Liver (tissue), 9 donors: Measurements from ENCODE around the gene TMEM109. TPM values are rescaled to one million over a fixed set of nuclear protein-coding genes. Genes with fewer than 3 reads are reported as not detected.

Experiments used
- DNase-seq: peaks from one replicate; pipeline ENCODE4 v3.0.0-alpha.2; 2017; ENCODE audit warnings: low spot score
- H3K27ac ChIP-seq, 2 donors: one replicate each; pipeline ENCODE4 v1.7.0; 2013; ENCODE audit warnings: inconsistent platforms in 2 of 2, low read length in 2 of 2, control low read depth in 1 of 2, low read depth in 1 of 2, mild to moderate bottlenecking in 1 of 2
- H3K27me3 ChIP-seq, 4 donors: one replicate each; pipeline versions ENCODE4 v1.6.1 to v1.7.0; 2013; ENCODE audit warnings: low read length in 3 of 4, inconsistent platforms in 1 of 4, mild to moderate bottlenecking in 1 of 4, moderate library complexity in 1 of 4; ENCODE audit not compliant: control insufficient read depth in 4 of 4, insufficient read depth in 4 of 4
- H3K36me3 ChIP-seq, 4 donors: one replicate each; pipeline versions ENCODE4 v1.6.1 to v1.7.0; 2013; ENCODE audit warnings: low read length in 3 of 4, mild to moderate bottlenecking in 3 of 4, low read depth in 1 of 4, moderate library complexity in 1 of 4; ENCODE audit not compliant: control insufficient read depth in 4 of 4, insufficient read depth in 3 of 4
- H3K4me1 ChIP-seq, 4 donors: one replicate each; pipeline versions ENCODE4 v1.6.1 to v1.7.0; 2013; ENCODE audit warnings: low read length in 3 of 4, mild to moderate bottlenecking in 3 of 4, moderate library complexity in 1 of 4; ENCODE audit not compliant: control insufficient read depth in 4 of 4, insufficient read depth in 4 of 4
- H3K4me3 ChIP-seq, 3 donors: one replicate each; pipeline versions ENCODE4 v1.6.1 to v1.7.0; 2013; ENCODE audit warnings: low read length in 3 of 3, control low read depth in 1 of 3, low read depth in 1 of 3, mild to moderate bottlenecking in 1 of 3
- H3K9ac ChIP-seq, 2 donors: one replicate each; pipeline ENCODE4 v1.7.0; 2013; ENCODE audit warnings: low read length in 2 of 2, mild to moderate bottlenecking in 2 of 2, moderate library complexity in 2 of 2, control low read depth in 1 of 2, low read depth in 1 of 2
- H3K9me3 ChIP-seq, 4 donors: one replicate each; pipeline versions ENCODE4 v1.6.1 to v1.7.0; 2013; ENCODE audit warnings: low read length in 3 of 4; ENCODE audit not compliant: control insufficient read depth in 4 of 4
- CTCF ChIP-seq: fragments of 150-350 bp; IDR thresholded peaks from 2 replicates; pipeline ENCODE4 v1.5.1; 2017; ENCODE audit warnings: improper control_type of control experiment, low read depth, low read length; ENCODE audit not compliant: missing input control
- EGR1 ChIP-seq, 2 donors: IDR thresholded peaks; 2 replicates each; pipeline ENCODE4 v1.6.1; 2016 to 2018; ENCODE audit warnings: antibody characterized with exemption in 2 of 2, low read depth in 2 of 2
- FOXA1 ChIP-seq: IDR thresholded peaks from 2 replicates; pipeline ENCODE4 v1.6.1; 2016; ENCODE audit warnings: antibody characterized with exemption
- GABPA ChIP-seq, 2 donors: IDR thresholded peaks in 1 of 2; conservative IDR thresholded peaks in 1 of 2; 2 replicates each; pipeline ENCODE4 v1.6.1; 2016; ENCODE audit warnings: antibody characterized with exemption in 2 of 2, mild to moderate bottlenecking in 1 of 2, moderate library complexity in 1 of 2
- NR2F2 ChIP-seq: IDR thresholded peaks from 2 replicates; pipeline ENCODE4 v1.6.1; 2016; ENCODE audit warnings: antibody characterized with exemption
- REST ChIP-seq: IDR thresholded peaks from 2 replicates; pipeline ENCODE4 v1.6.1; 2016; ENCODE audit warnings: antibody characterized with exemption, mild to moderate bottlenecking
- SP1 ChIP-seq: IDR thresholded peaks from 2 replicates; pipeline ENCODE4 v1.6.1; 2018; ENCODE audit warnings: antibody characterized with exemption, mild to moderate bottlenecking
- YY1 ChIP-seq: IDR thresholded peaks from 2 replicates; pipeline ENCODE4 v1.6.1; 2016; ENCODE audit warnings: antibody characterized with exemption, mild to moderate bottlenecking
- ZBTB33 ChIP-seq: IDR thresholded peaks from 2 replicates; pipeline ENCODE4 v1.6.1; 2016; ENCODE audit warnings: antibody characterized with exemption
- WGBS: extraction: QIAGEN DNeasy Blood & Tissue Kit; methylation state at CpG from one replicate; pipeline ENCODE4 v1.1.7; 2013; 5-methylcytosine and 5-hydroxymethylcytosine counted together
- polyA plus RNA-seq, 2 donors: library from polyadenylated mRNA; stranded (reverse) in 1 of 2; unstranded in 1 of 2; fragments of 200-250 nt in 1 of 2; fragments of >200 nt in 1 of 2; fragmentation: Nextera tagmentation in 1 of 2; extraction: Ambion mirVana in 1 of 2; gene quantifications; one replicate each; pipeline versions ENCODE4 v1.2.1 to v1.2.3, GENCODE V29; 2013 to 2015
- total RNA-seq, 2 donors: library from RNA; depleted of rRNA; stranded (reverse); fragments of >200 nt; gene quantifications; one replicate each; pipeline ENCODE4 v1.2.3, GENCODE V29; 2014
- donor health status: healthy.
- donor health status: healthy.
- donor health status: healthy.
- donor health status: healthy.
- donor health status: healthy.

The TMEM109 gene
- total and polyA plus RNA-seq, 4 donors, result 20.6 to 40.3 (median 30.6) TPM

DNA sequence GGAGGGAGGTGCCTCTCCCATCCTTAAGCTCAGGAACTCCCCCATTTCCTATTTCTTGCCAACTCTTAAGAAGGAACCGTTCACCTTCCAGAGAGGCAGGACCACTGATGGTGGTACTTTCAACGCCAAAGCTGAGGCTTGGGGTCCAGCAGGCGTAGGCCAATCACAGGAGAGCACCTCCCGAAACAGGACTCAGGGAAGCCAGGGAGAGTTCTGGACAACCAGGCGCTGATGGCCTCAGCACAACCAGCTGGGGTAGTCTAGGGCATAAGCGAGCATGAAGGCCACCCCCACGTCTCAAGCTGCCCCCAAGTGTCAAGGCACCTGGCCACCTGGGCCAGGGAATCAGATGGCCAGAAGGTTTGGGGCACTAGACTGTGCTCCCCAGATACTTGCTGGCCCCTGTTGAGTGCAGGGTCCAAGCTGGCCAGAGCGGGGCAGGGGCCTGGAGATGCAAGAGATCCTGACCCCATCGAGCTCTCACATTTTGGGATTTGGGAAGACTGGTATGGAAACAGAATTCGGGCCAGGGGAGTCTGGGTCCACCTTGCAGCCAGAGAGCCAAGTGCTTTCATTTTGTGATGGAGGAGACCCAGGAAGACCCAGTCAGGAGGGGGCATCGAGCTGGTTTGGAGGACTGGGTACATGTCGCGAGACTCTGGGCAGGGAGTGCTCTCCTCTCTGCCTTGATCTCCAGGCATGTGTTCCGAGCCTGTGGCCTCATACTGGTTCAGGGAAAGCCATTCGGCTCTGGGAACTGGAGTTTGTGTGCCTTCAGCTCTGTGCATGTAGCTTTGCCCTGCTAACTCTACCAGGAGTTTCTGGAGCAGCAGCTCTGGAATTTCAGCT lies 58.4 kb downstream of the TMEM109 start:
- Histone ChIP-seq H3K4me1 (no peaks in the 10 kb centered on the region), H3K4me3 (peak overlapping the region in 1 of 3 donors; percentile 3), H3K27me3 (no peaks in the 10 kb centered on the region), H3K9me3 (peaks cover 0 to 6% (median 0%) of the 10 kb centered on the region in 4 donors), H3K36me3 (no peaks in the 10 kb centered on the region), H3K9ac (no peak overlapping the region), H3K27ac (no peak overlapping the region)
- no peak for DNase-seq
- 83% methylated on average over 15 of the region's 15 CpGs for WGBS
- no peak for TF ChIP-seq YY1
- no peak for TF ChIP-seq CTCF
- TF ChIP-seq FOXA1, result no peak
- TF ChIP-seq EGR1 (IDR thresholded peaks at IDR 0.05; ENCODE audit: low read depth in 2 of 2), result no peak
- no peak for TF ChIP-seq SP1
- no peak for TF ChIP-seq NR2F2
- no peak for TF ChIP-seq ZBTB33
- no peak for TF ChIP-seq REST
- no peak for TF ChIP-seq GABPA (IDR thresholded peaks at IDR 0.05 in 1 of 2, conservative IDR thresholded peaks at IDR 0.05 in 1 of 2)

Other genes with a start within 250 kb of the TMEM109 start
- not detected for gene MS4A8, start 214.5 kb upstream of the TMEM109 start, total RNA-seq
- gene MS4A8, start 214.5 kb upstream of the TMEM109 start, polyA plus RNA-seq, result under 1 TPM in 1 of 2 donors, not detected in 1; 0.08 TPM
- not detected for gene MS4A18, start 189.4 kb upstream of the TMEM109 start, total RNA-seq
- gene MS4A18, start 189.4 kb upstream of the TMEM109 start, polyA plus RNA-seq, result not detected
- gene MS4A15, start 157.3 kb upstream of the TMEM109 start, total RNA-seq, result not detected
- not detected for gene MS4A15, start 157.3 kb upstream of the TMEM109 start, polyA plus RNA-seq
- gene MS4A10, start 128.8 kb upstream of the TMEM109 start, total RNA-seq, result not detected
- gene MS4A10, start 128.8 kb upstream of the TMEM109 start, polyA plus RNA-seq, result not detected
- 1 to 10 TPM; 5.0 to 5.2 TPM for gene CCDC86, start 72.0 kb upstream of the TMEM109 start, total RNA-seq
- gene CCDC86, start 72.0 kb upstream of the TMEM109 start, polyA plus RNA-seq, result 1 to 10 TPM; 6.2 to 9.4 TPM
- 1 to 10 TPM in 1 of 2 donors, under 1 TPM in 1; 0.08 to 7.1 TPM for gene PTGDR2, start 58.2 kb upstream of the TMEM109 start, total RNA-seq
- under 1 TPM; 0.09 to 0.54 TPM for gene PTGDR2, start 58.2 kb upstream of the TMEM109 start, polyA plus RNA-seq
- not detected for gene ZP1, start 46.6 kb upstream of the TMEM109 start, total RNA-seq
- not detected for gene ZP1, start 46.6 kb upstream of the TMEM109 start, polyA plus RNA-seq
- 10 to 100 TPM; 36.2 to 44.6 TPM for gene PRPF19, start 7.6 kb upstream of the TMEM109 start, total RNA-seq
- gene PRPF19, start 7.6 kb upstream of the TMEM109 start, polyA plus RNA-seq, result 10 to 100 TPM; 25.4 to 57.1 TPM
- gene TMEM132A, start 10.3 kb downstream of the TMEM109 start, total RNA-seq, result 1 to 10 TPM; 1.0 to 1.6 TPM
- 1 to 10 TPM in 1 of 2 donors, under 1 TPM in 1; 0.60 to 1.1 TPM for gene TMEM132A, start 10.3 kb downstream of the TMEM109 start, polyA plus RNA-seq
- 10 to 100 TPM in 1 of 2 donors, 1 to 10 TPM in 1; 9.0 to 20.9 TPM for gene SLC15A3, start 38.0 kb downstream of the TMEM109 start, total RNA-seq
- gene SLC15A3, start 38.0 kb downstream of the TMEM109 start, polyA plus RNA-seq, result 10 to 100 TPM; 13.1 to 19.6 TPM
- gene CD6, start 57.5 kb downstream of the TMEM109 start, total RNA-seq, result under 1 TPM; 0.42 to 0.59 TPM
- under 1 TPM; 0.31 to 0.48 TPM for gene CD6, start 57.5 kb downstream of the TMEM109 start, polyA plus RNA-seq
- gene CD5, start 188.3 kb downstream of the TMEM109 start, total RNA-seq, result under 1 TPM; 0.09 to 0.25 TPM
- gene CD5, start 188.3 kb downstream of the TMEM109 start, polyA plus RNA-seq, result under 1 TPM; 0.21 to 0.23 TPM
- gene VPS37C, start 247.3 kb downstream of the TMEM109 start, total RNA-seq, result 1 to 10 TPM; 5.4 to 6.1 TPM
- gene VPS37C, start 247.3 kb downstream of the TMEM109 start, polyA plus RNA-seq, result 1 to 10 TPM; 2.6 to 4.8 TPM